Endothelial cell of hepatic sinusoid (primary cell): ENCODE measurements around the gene ESR2.
"Not testable (repeated sequence)": the region's sequence is repeated elsewhere in the genome, so short reads cannot be mapped to it uniquely, and the experiment has no call there.

Experiments
- in situ Hi-C: cut with HindIII; loops from 2 replicates; pipeline ENCODE4 v1.10.0; 2017; ENCODE audit warnings: low sequenced_read_pairs

The ESR2 gene

GRCh38 chr14:64293976-64294671 is at the start of gene ESR2:
Gene ESR2, minus strand, starts transcription at chr14:64294371. Its CDS starts 11,386 bp downstream, at chr14:64282985.
- in situ Hi-C loops, result no loop called here

GRCh38 chr14:64340560-64341196 is 46.5 kb upstream of the ESR2 start:
- in situ Hi-C loops, result no loop called here

DNA sequence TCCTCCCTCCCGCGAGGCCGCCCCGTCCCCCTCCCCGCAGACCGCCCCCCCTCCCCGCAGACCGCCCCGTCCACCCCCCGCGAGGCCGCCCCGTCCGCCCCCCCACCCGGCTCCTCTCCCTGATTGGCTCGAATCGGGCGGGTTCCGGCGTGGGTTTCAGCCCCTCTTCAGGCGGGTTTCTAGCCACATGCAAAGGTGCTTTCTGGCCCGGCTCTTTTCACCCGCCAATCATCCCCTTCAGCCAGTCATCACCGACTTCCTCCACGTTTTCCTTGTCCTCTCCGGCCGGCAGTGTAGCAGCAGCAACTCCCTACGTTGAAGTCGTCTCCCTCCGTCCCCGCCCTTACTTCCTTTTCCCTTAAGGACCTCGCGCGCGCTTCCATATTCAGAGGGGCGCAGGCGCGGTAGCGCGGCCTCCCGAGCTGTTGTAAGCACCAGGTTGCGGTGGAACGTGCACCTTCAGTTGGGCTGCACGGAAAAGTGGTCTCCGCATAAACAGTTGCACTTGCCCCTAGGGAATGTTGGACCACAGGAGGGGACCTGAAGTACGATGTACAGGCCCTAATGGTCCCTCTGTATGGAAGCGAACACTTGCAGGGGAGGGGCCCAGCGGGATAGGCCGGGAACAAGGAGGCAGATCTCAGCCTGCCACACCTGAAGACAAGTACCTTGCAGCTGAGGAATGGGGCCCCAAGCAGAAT is 44.6 kb upstream of the ESR2 start:
- in situ Hi-C loops, result no loop called here

DNA sequence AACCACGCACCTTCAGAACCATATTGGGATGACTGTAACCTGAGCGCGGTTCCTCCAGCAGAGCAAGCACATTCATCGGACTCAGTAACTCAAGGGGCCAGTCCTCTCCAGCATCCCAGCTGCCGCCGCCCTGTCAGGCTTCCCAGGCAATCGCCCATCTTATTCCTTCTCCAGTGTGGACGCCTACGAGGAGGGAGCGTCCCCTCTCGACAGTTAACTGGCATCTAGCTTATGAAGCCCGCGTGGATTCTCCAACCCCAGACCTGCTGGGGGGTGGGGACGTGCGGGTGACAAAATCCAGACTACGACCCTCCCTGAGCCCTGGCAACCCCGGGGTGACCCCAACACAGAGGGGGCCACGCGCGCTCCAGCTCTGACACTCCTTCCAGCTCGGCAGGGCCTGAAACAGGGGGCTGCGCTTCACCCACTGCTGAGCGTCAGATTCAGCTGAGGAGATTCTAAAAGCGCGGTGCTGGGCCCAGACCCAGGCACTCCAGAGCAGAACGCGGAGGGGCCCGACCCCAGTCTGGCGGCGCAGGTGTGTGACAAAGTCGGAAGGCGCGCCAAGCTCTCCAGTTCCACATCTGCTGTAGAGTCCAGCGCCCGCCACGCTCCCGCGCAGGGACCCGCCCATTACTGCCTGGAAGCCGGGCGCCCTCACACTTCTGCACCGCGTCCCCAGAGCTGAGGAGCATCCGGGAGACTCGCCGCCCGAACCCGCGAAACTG is 43.9 kb upstream of the ESR2 start:
- in situ Hi-C loops, result no loop called here

GRCh38 chr14:64329149-64329548 is 35.0 kb upstream of the ESR2 start:
- in situ Hi-C loops, result no loop called here

- in situ Hi-C loops, result no loop called here
Measured at GRCh38 chr14:64326502-64326901, 32.3 kb upstream of the ESR2 start.

DNA sequence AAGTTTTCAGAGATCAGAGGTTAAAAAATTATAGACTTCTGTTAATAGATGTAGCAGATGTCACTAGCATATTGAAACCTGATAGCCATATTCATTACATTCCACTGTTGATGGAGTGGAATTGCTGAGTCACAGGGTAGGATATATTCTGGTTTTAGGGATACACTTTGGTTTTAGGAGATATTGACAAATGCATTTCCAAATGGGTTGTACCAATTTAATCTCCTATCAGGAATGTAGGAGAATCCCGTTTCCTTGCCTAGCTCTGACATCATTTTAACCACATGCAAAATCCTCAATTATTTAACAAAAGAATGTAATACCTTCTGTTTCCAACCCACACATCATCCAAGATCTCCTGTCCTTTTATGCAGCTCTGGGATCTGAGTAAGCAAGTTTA is 30.7 kb upstream of the ESR2 start:
- in situ Hi-C loops, result no loop called here

DNA sequence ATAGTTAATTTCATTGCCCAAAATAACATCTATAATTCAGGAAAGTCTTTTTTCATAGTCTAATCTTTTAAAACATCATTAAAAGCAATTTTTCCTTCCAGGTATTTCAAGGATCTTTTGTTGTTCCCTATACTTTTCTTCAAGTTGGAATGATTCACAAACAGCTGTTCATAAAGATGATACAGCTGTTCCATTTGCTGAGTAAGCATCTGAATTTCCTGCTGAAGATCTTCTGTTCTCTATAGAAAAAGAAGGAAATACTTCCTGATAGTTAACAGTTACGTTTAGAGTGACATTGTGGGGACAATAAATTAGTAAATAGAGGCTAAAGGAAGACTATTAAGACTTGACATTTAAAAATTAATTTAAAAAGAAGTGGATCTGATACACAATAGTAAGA is 30.3 kb upstream of the ESR2 start:
- in situ Hi-C loops, result no loop called here

GRCh38 chr14:64320362-64320761 is 26.2 kb upstream of the ESR2 start:
- in situ Hi-C loops, result not testable (repeated sequence)

DNA sequence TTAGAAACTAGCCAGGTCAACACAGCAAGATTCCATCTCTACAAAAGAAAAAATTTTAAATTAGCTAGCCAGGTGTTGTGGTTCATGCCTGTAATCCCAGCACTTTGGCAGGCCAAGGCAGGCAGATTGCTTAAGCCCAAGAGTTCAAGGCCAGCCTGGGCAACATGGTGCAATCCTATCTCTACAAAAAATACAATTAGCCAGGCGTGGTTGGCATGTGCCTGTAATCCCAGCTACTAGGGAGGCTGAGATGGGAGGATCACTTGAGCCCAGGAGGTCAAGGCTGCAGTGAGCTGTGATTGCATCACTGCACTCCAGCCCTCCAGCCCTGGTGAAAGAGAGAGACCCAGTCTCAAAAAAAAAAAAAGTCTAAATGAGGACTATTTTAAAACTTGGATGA is 24.5 kb upstream of the ESR2 start:
- in situ Hi-C loops, result not testable (repeated sequence)

DNA sequence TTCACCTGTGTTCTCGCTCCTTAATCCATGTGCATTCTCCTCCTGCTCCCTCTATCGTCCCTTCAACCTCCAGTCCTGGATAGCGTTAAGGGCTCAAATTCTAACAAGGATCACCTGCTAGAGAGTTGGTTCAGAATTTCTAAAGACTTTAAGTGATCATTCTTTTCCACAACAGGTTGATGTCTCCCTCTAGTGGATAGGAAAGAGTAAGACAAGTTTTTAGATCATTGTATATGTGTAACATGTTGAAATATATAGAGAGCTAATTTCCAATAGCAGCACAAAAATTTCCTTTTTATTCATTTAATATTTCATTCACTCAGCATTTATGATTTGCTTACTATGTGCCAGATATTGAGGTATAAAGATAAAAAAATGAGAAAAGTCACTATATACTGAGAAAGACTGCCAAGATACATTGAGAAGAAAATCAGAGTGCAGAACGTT is 9.3 kb upstream of the ESR2 start:
- in situ Hi-C loops, result no loop called here

GRCh38 chr14:64298773-64299172 is 4.6 kb upstream of the ESR2 start:
- in situ Hi-C loops, result no loop called here

DNA sequence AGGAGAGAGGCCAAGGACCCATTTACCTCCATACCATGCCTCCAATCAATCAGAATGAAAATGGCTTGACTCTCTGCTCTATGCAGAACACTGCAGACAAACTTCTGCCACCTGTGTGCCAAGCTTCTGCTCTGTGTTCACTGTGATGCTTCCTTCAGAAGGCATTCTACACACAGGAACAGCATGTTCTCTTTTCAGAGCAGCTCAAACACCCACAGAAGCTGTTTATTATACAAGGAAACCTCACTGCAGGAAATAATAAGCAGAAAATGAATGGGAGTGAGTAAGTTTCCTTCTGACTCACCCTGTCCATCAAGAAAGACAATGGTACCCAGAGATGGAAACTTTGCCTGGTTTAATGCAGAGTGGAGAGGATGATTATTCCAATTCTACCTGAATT is 2.4 kb upstream of the ESR2 start:
- in situ Hi-C loops, result no loop called here

GRCh38 chr14:64294672-64295413 is 672 bp upstream of the ESR2 start:
- in situ Hi-C loops, result no loop called here

- in situ Hi-C loops, result no loop called here
Measured at GRCh38 chr14:64292197-64292596, 2.0 kb downstream of the ESR2 start.

DNA sequence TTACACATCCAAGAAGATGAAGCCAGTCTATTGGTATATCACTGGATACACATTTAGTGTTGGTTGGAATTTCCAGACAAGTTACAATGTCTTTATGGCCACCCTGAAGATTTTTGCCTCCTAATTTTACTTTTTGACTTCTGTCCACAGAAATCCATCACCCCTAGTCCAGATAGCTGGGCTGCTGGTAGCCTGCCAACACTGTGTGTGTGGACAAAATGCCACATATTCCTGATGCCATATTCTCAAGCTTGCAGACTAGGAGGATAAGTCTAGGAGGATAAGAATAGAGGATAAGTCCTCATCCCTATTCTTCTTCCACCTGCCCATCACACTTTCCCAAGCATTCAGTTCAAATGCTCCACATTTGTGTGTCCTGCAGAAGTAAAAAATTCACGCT is 4.6 kb downstream of the ESR2 start:
- in situ Hi-C loops, result no loop called here

GRCh38 chr14:64281805-64282204 is 12.4 kb downstream of the ESR2 start:
- in situ Hi-C loops, result no loop called here

DNA sequence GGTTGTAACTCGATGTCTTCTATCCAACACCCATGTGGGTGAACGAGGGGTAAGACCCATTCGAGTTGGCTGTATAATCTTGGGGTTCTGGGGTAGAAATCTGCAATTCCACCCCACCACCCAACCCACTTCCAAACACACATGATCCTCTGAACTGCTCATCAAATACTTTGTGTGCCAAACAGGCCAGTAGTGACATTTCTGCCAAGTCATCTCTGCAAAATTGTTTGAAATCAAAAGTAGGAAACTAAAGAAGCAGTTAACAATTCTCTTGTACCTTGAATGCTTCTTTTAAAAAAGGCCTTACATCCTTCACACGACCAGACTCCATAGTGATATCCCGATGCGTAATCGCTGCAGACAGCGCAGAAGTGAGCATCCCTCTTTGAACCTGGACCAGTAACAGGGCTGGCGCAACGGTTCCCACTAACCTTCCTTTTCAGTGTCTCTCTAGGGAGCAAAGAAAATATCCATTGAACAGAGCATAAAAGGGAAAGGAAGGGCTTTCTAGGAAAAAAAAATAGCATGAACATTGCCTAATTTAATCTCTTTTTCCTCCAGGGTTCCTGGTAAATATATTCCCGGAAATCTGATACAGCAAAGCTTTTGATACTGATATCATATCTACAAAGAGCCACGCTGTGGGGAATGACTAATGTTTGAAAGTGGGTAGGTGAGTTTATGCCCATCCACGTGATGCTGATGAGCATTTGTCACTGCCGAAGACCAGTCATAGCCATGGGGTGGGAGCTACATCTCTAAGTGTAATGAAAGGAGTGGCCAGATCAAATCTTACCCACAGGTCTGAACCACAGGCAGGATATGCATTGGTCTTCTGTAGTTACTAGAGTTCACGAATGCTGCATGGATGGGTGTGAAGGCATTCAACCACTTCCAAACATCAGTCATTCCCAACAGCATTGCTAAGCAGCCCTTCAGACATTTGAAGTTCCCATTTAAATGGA is 14.2 kb downstream of the ESR2 start:
- in situ Hi-C loops, result no loop called here

GRCh38 chr14:64278458-64278857 is 15.7 kb downstream of the ESR2 start:
- in situ Hi-C loops, result no loop called here

DNA sequence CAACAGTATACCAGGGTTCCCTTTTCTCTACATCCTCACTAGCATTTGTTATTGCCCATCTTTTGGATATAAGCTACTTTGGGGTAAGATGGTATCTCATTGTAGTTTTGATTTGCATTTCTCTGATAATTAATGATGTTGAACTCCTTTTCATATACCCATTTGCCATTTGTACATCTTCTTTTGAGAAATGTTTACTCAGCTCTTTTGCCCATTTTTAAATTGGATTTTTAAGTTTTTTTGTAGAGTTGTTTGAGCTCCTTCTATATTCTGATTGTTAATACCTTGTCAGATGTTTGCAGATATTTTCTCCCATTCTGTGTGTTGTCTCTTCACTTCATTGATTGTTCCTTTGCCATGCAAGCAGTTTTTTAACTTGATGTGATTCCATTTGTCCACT is 22.2 kb downstream of the ESR2 start:
- in situ Hi-C loops, result no loop called here
